Measurements from ENCODE around the gene NAA35. TPM values are rescaled to one million over a fixed set of nuclear protein-coding genes. Genes with fewer than 3 reads are reported as not detected.
"Not testable (repeated sequence)": the region's sequence is repeated elsewhere in the genome, so short reads cannot be mapped to it uniquely, and the experiment has no call there.

The NAA35 gene
- polyA plus RNA-seq, 2 of the 4 experiments (the other 2 are of a cell fraction) = 24.9 to 42.4 TPM

GRCh38 chr9:85969727-85970126, 28.8 kb downstream of the NAA35 start:
- ATAC-seq = no peak
- ChIA-PET CTCF (no interaction called here), POLR2A (no interaction called here)
- 97% methylated on average over 1 of the region's 1 CpG for WGBS (ENCODE audit: missing lambda C conversion rate)
- Histone ChIP-seq H3K4me3 (no peak overlapping the region), H3K4me2 (no peak overlapping the region), H3K4me1 (no peaks in the 10 kb centered on the region), H3K9me3 (no peaks in the 10 kb centered on the region), H3K27ac (no peak overlapping the region)
- TF ChIP-seq ATOH8 (CRISPR knock-in tag; IDR thresholded peaks at IDR 0.05; ENCODE audit: low read depth) (no peak), JUNB (IDR thresholded peaks at IDR 0.05) (no peak), MAX (IDR thresholded peaks at IDR 0.05) (no peak)
- FAIRE-seq = no peak
- DNase-seq (ENCODE audit: low read depth in 1 of 2, low spot score in 1 of 2) = no peak

- POLR2A ChIA-PET = no interaction called here
- Histone ChIP-seq H3K4me1 (no peaks in the 10 kb centered on the region), H3K9me3 (no peaks in the 10 kb centered on the region), H3K27ac (no peak overlapping the region), H3K4me2 (no peak overlapping the region), H3K4me3 (no peak overlapping the region)
- FAIRE-seq (no peak), ATAC-seq (no peak), DNase-seq (ENCODE audit: low read depth in 1 of 2, low spot score in 1 of 2) (no peak)
- no peak for TF ChIP-seq TFCP2L1 (CRISPR knock-in tag; IDR thresholded peaks at IDR 0.05)
- no peak for TF ChIP-seq FOSB (CRISPR knock-in tag; IDR thresholded peaks at IDR 0.05)
- no peak for TF ChIP-seq HES2 (IDR thresholded peaks at IDR 0.05)
- TF ChIP-seq ELK1 (IDR thresholded peaks at IDR 0.05; ENCODE audit: low read depth, low read length) = no peak
- TF ChIP-seq HDAC2 (IDR thresholded peaks at IDR 0.05) = no peak
- CTCF ChIA-PET = interaction anchor here (0.7 kb wide), 1 partner anchor 241 kb away, joined by 4 read pairs; no protein-coding TSS in a partner anchor
Measured at GRCh38 chr9:85971731-85972130, 30.8 kb downstream of the NAA35 start.

GRCh38 chr9:85973238-85973637, 32.3 kb downstream of the NAA35 start:
- WGBS (ENCODE audit: missing lambda C conversion rate) = 82% methylated on average over 1 of the region's 1 CpG
- no peak for FAIRE-seq
- ChIA-PET POLR2A (no interaction called here), CTCF (no interaction called here)
- no peaks in the 10 kb centered on the region for H3K9me3 ChIP-seq
- ATAC-seq = no peak
- no peak for DNase-seq (ENCODE audit: low read depth in 1 of 2, low spot score in 1 of 2)
- no peak overlapping the region for H3K4me2 ChIP-seq
- TF ChIP-seq HOXB5 (CRISPR knock-in tag; IDR thresholded peaks at IDR 0.05) (no peak), RNF2 (IDR thresholded peaks at IDR 0.05; ENCODE audit: borderline replicate concordance, low read depth) (no peak), REST (IDR thresholded peaks at IDR 0.05) (no peak), ELK1 (IDR thresholded peaks at IDR 0.05; ENCODE audit: low read depth, low read length) (no peak), ZSCAN20 (CRISPR knock-in tag; IDR thresholded peaks at IDR 0.05) (no peak), NR3C1 (IDR thresholded peaks at IDR 0.05) (no peak), CHD4 (IDR thresholded peaks at IDR 0.05; ENCODE audit: borderline replicate concordance) (no peak), PHF8 (IDR thresholded peaks at IDR 0.05; ENCODE audit: borderline replicate concordance, low read depth) (no peak), KDM5A (IDR thresholded peaks at IDR 0.05) (no peak), MYC (IDR thresholded peaks at IDR 0.05; ENCODE audit: borderline replicate concordance, low read length) (no peak), RARB (CRISPR knock-in tag; IDR thresholded peaks at IDR 0.05) (no peak), KDM1A (IDR thresholded peaks at IDR 0.05; ENCODE audit: low read depth) (no peak), EHMT2 (IDR thresholded peaks at IDR 0.05; ENCODE audit: low read depth) (no peak), E2F6 (IDR thresholded peaks at IDR 0.05; ENCODE audit: borderline replicate concordance, low read depth) (no peak), POLR2AphosphoS2 (conservative IDR thresholded peaks at IDR 0.05; ENCODE audit: low read length) (no peak)
- H3K4me3 ChIP-seq = no peak overlapping the region
- no peak overlapping the region for H3K27ac ChIP-seq
- no peaks in the 10 kb centered on the region for H3K4me1 ChIP-seq

GRCh38 chr9:85974055-85974547, 33.2 kb downstream of the NAA35 start:
- H3K9me3 ChIP-seq; H3K4me3 ChIP-seq; H3K4me2 ChIP-seq; H3K27ac ChIP-seq; DNase-seq (ENCODE audit: low read depth in 1 of 2, low spot score in 1 of 2); FAIRE-seq; POLR2A ChIA-PET; CTCF ChIA-PET; H3K4me1 ChIP-seq; ATAC-seq: not testable (repeated sequence)
- 88% methylated on average over 5 of the region's 5 CpGs for WGBS (ENCODE audit: missing lambda C conversion rate)
